GM21381 (cell line): ENCODE results near the gene RCL1.
"Not testable (repeated sequence)": the region's sequence is repeated elsewhere in the genome, so short reads cannot be mapped to it uniquely, and the experiment has no call there.

ENCODE experiments used
- ATAC-seq: cut with Tn5 transposase; IDR thresholded peaks from one replicate; pipeline ENCODE4 v1.9.1; 2021; ENCODE audit warnings: mild to moderate bottlenecking, moderate library complexity; ENCODE audit not compliant: unreplicated experiment

Gene RCL1

DNA sequence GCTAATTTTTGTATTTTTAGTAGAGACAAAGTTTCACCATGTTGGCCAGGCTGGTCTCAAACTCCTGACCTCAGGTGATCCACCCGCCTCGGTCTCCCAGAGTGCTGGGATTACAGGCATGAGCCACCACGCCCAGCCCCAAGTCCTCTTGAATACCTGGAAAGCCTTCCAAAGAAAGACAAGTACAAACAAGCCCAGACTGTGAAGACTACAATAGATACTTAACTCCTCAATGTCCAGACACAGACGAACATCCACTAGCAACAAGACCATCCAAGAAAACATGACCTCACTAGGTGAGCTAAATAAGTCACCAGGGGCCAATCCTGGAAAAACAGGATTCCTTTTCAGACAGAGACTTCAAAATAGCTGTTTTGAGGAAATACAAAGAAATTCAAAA, 9.6 kb upstream of the RCL1 start:
- not testable (repeated sequence) for ATAC-seq

DNA sequence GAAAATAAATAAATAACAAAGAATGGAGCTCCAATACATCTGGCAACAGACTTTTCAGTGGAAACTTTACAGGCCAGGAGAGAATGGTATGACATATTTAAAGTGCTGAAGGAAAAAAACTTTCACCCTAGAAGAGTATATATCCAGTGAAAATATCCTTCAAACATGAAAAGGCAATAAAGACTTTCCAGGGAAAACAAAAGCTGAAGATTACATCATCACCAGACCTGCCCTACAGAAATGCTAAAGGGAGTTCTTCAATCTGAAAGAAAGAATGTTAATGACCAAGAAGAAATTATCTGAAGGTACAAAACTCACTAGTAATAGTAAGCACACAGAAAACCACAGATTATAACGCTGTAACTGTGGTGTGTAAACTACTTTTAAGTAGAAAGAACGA, 8.3 kb upstream of the RCL1 start:
- ATAC-seq = no peak

DNA sequence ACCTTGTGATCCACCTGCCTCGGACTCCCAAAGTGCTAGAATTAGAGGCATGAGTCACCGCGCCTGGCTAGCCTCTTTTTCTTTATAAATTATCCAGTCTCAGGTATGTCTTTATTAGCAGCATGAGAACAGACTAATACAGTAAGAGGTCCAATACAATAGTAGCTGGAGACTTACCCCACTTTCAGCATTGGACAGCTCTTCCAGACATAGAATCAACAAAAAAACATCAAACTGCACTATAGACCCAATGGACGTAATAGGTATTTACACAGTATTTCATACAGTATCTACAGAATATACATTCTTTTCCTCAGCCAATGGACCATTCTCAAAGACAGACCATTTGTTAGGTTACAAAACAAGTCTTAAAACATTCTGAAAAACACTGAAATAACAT, 6.1 kb upstream of the RCL1 start:
- no peak for ATAC-seq

DNA sequence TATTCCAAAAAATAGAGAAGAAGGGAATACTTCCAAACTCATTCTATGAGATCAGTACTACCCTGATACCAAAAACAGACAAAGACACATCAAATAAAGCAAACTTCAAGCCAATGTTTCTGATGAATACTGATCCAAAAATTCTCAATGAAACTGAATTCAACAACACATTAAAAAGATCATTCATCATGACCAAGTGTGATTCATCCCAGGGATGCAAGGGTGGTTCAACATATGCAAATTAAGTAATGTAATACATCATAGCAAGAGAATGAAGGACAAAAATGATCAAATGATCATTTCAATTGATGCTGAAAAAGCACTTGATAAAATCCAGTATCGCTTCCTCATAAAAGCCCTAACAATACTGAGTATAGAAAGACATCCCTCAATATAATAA, 4.9 kb upstream of the RCL1 start:
- no peak for ATAC-seq

DNA sequence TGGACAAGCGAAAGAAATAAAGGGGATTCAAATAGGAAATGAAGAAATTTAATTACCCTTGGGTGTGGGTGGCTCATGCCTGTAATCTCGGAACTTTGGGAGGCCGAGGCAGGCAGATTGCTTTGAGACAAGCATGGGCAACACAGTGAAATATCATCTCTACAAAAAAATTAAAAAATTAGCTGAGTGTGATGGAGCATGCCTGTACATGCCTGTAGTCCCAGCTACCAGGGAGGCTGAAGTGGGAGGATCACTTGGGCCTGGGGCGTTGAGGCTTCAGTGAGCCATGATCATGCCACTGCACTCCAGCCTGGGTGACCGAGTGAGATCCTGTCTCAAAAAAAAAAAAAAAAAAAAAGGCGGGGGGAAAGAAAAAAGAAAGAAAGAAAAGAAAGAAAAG, 4.0 kb upstream of the RCL1 start:
- ATAC-seq = no peak

DNA sequence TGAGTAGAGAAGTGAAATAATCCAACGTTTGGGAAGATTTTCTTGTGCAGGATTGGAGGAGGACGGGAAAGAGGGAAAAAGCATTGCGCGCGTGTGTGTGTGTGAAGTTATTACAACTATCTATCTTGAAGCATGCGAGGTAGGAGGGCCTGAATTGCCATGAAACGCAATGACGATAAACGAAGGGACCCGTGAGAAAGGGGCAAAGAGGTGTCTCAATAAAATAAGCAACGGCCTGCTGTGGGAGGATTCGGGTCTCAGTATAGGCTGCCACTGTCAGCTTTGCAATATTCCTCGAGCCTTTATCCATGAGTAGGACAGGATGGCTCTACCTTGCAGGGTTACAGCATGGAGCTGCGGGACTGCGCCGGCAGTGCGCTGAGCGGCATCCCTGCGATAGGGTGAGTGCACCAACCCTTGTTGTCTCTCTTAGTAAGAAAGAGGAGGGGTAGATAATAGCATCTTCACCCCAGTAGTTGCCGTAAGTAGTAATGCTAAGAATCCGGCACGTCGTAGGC, 631 bp upstream of the RCL1 start:
- peak; percentile 21 for ATAC-seq

DNA sequence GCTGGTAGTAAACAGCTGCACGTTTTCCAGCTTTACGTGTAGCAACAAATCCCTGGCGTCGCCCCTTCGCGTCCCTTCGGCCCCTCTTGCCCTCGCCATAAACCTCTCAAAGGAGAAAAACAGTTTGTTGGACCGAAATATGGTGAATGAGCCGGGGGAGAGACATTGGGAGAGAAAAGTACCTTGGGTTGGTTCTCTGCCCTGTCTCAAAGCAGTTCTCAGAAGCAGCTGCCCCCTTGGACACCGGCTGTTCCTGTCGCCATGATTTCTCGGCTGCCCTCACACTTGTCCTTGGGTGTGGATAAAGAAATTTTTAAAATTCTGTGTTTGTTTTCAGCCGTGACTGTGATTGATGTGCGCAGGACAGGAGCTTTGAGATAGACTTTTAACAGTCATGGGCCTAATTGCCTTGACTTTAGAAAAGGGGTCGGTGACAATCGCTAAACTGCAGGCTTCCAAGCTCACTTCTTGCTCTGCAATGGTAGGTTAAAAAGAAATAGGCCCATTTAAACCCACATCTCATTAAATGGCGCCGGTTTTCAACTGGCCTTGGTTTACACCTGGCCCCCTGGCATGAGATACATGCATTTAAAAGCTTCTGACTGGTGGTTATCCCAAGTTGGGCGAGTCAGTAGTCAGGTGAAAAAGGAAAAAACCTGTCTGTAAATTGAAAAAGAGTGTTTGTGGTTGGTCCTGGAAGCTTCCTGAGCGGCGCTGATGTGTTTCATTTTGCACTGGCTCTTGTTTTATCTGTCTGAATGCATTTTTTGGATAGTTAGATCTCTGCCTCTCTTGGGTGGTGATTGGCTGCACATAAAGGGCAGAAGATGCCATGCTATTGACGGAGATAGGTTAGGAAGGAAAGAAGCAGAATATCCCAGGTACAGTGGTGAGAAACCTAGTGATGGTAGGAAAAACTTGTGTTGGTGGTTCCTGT, 983 bp downstream of the RCL1 start:
- no peak for ATAC-seq

DNA sequence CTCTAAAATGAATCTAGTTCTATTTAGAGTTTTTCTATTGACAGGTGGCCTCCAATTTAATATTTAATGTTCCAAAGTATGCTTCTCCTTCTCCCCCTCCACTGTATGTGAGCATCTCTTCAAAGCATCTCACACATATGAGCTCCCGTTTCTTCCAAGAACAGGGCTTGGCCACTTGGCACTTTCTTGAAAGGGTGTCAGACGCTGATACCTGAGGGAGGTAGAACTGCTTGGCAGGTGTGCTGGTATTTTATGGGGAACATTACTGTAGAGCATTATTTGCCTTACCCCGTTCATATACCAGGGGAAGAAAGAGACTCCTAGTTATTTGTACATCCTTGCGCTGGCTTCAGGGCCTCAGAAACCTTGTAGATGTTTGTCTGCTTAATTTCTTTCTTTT, 1.9 kb downstream of the RCL1 start:
- ATAC-seq = no peak

DNA sequence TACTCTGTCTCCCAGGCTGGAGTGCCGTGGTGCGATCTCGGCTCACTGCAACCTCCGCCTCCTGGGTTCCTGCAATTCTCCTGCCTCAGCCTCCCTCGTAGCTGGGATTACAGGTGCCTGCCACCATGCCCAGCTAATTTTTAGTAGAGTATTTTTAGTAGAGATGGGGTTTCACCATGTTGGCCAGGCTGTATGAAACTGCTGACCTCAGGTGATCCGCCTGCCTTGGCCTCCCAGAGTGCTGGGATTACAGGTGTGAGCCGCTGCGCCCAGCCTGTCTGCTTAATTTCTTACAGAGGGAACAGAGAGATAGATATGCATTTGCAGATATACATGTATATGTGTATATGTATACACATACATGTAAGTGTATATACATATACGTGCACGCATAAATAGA, 2.4 kb downstream of the RCL1 start:
- not testable (repeated sequence) for ATAC-seq

DNA sequence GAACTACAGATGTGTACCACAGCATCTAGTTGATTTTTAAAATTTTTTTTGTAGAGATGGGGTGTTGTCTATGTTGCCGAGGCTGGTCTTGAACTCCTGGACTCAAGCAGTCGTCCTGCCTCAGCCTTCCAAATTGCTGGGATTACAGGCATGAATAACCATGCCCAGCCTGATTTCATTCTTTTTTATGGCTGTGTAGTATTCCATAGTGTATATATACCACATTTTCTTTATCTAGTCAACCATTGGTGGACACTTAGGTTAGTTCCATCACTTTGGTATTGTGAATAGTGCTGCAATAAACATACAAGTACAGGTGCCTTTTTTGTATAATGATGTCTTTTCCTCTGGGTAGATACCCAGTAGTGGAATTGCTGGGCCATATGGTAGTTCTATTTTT, 3.8 kb downstream of the RCL1 start:
- no peak for ATAC-seq

DNA sequence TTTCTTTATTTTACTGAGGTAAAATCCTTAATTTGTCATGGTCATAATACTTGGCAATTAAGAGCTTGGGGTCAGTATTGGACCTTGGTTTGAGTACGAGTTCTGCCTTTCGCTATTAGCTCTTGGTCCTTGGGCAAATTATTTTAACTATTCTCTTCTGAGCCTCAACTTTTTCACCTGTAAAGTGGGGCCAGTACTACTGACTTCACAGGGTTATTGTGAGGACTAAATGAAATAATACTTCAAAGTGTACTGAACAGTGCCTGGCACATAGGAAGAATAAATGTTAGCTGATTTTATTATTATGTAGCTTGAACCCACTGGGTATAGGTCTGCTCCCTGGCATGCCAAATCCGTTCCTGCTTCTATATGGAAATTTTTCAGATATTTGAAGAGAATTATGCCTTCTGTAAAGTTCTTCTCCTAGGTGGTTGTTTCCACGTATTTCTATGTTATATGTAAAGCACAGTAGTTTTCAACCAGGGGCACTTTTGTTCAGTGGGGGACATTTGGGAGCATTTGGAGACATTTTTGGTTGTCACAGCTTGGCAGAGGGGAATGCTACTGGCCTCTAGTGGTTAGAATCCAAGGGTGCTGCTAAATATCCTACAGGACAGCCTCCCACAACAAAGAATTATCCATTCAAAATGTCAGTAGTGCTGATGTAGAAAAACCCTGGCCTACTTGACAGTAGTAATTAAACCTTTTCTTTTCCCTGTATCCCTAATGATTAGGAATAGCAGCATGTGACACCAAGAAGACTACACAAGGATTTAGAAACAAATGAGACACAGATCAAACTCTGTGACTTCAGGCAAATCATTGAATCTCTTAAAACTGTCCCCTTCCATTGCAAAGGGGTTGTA, 4.5 kb downstream of the RCL1 start:
- ATAC-seq = no peak

DNA sequence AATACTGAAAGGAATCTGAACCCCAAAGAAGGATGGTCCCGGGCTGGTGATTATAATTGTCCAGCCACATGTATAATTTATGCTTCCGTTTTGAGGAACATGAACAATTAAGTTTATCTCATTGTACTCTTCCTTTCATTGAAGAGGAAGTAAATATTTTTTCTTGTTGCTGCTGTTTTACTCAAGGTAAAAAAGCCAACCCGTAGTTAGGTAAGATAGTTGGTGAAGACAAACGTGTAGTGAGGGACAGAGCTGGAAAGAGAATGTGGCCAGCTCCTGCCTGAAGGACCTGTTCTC, 5.1 kb downstream of the RCL1 start:
- ATAC-seq = no peak

DNA sequence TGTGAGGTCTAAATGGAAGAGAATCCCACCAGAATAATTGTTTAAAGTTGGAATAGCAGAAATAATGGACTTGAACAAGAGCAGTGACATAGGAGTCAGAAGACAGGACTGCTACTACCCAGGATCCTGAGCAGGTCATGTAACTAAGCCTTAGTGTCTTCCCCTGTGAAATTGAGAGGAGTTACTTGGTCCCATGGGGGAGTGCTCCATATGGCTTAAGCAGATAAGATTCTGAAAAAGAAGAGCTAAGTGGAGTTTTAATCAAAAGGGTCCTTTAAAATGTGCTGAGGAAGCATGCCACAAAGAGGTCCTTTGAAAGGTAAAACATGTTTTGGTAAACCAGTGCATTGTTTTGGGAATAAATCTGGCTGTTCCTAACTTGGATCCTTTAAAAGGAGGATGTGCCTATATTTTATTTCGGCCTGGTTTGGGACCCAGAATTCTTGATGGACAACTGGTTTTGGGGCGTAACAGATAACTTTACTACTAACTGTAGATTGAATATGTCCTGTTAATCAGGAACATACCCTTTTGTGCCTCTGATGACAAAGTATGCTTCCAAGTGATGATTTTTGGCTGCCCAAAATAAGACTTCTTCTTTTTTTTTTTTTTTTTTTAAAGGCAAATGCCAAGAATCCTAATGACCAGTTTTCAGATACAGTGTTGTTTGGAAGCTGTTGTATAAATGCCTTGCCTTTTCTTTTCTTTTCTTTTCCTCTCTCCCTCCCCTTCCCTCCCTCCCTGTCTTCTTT, 5.7 kb downstream of the RCL1 start:
- ATAC-seq = no peak

DNA sequence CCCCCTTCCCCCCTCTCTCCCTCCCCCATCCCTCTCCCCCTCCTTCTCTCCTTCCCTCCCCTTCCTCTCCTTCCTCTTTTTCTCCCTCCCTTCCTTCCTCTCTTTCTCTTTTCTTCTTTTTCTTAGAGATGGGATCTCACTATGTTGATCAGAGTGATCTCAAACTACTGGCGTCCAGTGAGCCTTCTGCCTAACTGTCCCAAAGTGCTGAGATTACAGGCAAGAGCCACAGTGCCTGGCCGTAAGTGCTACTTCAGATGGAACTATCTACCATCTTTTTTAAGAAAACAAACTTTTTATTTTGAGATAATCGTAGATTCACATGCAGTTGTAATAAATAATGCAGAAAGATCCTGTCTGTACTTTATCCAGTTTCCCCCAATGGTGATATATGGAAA, 6.3 kb downstream of the RCL1 start:
- ATAC-seq = no peak

DNA sequence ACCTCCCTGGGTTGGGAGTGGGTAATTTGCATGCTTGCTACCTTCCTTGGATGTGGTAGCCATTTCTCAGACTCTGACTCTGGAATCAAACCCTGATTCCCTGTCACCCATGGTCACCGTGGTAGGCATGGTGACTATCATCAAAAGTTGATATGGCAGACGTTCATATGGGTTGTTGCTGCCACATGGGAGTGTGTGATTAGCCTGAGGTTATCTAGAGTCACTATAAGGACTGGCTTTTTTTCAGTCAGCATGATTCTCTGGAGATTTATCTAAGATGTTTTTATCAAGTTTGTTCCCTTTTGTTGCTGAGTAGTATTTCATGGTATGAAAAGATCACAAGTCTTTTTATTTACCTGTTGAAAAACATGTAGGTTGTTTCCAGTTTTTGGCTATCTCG, 7.0 kb downstream of the RCL1 start:
- no peak for ATAC-seq

DNA sequence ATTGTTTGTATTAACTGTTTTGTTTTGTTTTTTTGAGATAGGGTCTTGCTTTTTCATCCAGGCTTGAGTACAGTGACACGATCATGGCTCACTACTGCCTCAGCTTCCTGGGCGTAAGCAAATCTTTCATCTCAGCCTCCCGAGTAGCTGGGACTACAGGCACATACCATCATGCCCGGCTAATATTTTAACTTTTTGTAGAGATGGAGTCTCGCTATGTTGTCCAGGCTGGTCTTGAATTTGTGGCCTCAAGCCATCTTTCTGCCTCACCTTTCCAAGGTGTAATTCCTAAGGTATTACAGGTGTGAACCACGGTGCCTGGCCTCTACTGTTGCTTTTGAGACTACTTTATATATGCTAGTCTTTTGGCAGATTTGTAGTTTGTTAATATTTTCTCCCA, 8.4 kb downstream of the RCL1 start:
- ATAC-seq = no peak

DNA sequence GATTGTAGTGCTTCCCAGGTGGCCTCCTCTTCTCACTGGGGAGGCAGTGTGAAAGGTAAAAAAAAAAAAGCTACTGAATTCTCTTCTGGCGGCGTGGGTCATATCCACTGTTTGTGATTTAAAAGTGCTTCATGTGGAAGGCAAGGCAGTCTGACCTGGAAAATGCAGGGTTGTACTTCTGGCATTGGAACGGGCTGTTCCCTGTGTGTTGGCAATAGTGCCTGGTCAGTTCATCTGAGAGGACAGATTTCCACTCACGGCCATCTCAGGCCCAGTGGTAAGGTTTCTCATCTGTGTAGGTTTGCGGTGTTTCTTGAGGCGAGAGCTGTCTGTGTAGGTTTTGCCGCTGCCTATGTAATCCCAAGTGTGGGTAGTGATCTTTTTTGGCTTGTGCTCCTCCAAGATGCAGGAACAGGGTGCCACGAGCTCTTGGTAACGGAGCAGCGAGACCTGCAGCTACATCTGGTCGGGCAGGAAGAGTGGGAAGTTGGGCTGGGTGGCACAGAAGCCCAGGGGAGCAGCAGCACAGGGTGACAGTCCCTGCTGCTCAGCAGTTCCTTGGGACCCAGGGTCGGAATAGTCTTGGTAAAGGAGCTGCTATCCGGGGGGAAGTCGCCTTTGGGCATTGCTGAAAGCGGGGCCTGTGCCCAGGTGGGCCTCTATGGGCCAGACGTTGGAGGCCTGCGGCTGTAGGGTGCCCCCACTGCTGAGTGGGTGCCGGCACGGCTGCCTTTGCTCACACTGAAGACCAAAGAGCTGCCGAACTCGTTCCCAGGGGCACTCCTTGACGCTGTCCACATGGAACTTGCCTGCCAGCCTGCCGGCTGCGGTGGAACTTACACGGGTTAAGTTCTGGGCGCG, 11.2 kb downstream of the RCL1 start:
- ATAC-seq = no peak

DNA sequence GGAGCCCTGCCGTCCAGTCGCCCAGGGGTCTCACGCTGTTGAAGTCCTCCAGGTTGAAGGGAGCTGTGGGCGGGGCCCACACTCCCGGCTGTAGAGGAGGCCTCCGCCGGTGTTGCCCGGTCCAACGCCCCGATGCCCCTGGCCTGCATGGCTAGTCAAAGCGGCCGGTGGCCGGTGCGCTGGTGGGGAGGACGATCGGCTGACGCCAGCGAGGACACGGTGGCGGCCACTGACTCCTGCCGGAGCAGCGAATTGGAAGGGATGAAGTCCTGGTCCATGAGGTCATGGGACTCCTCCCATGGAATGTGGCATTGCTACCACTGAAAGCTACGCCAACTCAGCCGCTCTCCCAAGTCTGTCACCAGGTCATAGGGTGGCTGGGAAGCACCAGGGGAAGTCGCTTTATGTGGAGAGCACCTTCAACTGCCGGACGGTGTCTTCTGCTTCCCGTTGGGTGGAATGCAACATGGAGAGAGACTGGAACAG, 11.8 kb downstream of the RCL1 start:
- ATAC-seq = no peak

DNA sequence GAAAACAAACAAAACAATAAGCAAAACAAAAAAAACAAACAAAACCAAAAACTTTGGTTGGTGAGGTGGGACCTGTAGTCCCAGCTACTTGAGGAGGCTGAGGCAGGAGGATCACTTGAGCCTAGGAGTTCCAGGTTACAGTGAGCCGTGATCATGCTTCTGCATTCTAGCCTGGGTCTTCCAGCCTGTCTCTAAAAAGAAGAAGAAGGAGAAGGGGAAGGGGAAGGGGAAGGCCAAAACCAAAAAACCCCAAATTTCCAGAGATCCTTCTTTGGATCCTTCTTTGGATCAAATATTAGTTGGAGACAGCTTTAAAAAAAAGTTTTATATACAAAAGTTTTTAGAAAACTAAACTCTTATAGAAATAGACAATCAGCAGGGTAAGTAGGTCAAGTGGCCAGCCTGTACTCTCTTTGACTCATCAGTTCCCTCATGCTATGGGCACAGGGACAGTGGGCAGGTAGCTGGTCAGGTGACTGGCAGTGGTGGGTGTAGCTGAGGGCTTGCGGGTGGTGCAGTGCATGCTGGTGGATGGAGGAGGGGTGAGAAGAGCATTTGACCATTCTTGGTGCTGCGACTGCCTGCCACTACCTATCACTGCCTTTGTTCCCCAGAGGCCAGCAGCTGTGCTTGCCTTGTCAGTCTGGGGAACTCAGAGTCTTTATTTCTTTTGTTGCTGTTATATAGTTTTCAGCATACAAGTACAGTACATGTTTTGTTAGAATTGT, 12.6 kb downstream of the RCL1 start:
- no peak for ATAC-seq

DNA sequence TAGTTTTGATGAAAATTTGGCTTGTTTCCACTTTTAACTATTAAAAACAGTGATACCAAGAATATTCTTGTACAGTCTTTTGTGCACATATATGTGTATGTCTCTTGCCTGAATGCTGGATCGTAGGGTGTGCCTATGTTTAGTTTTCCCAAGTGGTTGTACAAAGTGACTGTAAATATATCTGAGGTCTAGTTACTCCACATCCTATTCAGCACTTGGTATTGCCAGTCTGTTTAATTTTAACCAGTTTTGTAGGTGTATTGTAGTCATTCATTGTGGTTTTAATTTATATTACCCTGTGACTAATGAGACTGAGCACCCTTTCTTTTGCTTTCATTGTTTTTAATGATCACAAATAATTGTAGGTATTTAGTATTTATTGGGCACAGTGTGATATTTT, 17.8 kb downstream of the RCL1 start:
- ATAC-seq = no peak
